Cortex of kidney (tissue), 1 donor: Measurements from ENCODE around the gene ELMOD1.

ENCODE experiments used
- DNase-seq: peaks from one replicate; lab custom pipeline; 2025; lab: John Stamatoyannopoulos, UW

The ELMOD1 gene

GRCh38 chr11:107646783-107647182, 55.8 kb downstream of the ELMOD1 start:
- no peak for DNase-seq

DNA sequence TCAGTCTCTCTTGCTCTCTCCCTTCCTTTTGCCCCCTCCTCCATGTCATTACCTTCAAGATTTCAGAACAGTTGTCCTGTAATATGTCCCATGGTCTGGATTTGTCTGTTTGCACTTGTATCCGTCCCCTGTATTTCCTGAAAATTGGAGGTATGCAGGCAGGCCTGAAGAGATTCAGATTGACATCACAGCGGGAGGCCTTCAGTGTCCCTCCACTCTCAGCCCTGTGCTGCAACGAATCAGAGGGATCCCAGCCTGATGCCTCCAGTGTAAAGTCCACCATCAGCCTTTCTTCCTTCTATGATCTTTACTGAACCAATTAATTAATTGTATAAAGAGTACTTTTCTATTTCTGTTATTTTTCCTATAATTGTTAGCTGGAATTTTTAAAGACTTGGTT, 57.3 kb downstream of the ELMOD1 start:
- DNase-seq = no peak

DNA sequence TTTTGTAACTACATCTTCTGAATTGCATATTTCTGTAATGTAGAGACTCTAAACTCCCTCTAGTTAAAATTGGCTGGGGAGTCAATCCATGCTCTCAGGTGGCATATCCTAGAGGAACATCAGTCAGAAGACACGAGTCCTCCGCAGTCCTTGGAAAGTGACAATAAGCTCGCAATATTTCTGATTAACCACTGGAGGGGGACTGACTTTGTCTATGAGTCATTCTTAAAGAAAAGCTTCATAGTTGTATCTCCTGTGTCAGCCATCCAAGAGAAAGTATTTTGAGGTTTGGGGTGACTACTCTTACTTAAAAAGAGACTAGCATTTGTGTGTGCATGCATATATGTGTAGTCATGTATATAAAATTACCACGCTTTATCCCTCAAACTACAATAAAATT, 60.7 kb downstream of the ELMOD1 start:
- DNase-seq = no peak

- no peak for DNase-seq
Observed at GRCh38 chr11:107653076-107653475, 62.1 kb downstream of the ELMOD1 start.

DNA sequence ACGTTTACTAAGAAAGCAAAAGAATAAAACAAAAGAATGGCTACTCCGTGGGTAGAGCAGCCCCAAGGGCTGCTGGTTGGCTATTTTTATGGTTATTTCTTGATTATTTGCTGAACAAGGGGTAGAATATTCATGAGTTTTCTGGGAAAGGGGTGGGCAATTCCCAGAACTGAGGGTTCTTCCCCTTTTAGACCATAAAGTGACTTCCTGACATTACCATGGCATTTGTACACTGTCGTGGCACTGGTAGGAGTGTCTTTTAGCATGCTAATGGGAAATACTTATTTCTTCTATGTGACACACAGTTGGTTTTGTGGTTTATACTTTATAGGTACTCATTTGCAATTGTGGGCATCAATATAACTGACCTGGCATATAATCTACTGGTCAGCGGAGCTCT, 64.7 kb downstream of the ELMOD1 start:
- DNase-seq = no peak

GRCh38 chr11:107659310-107659709, 68.4 kb downstream of the ELMOD1 start:
- DNase-seq = no peak

GRCh38 chr11:107660066-107660465, 69.1 kb downstream of the ELMOD1 start:
- no peak for DNase-seq

DNA sequence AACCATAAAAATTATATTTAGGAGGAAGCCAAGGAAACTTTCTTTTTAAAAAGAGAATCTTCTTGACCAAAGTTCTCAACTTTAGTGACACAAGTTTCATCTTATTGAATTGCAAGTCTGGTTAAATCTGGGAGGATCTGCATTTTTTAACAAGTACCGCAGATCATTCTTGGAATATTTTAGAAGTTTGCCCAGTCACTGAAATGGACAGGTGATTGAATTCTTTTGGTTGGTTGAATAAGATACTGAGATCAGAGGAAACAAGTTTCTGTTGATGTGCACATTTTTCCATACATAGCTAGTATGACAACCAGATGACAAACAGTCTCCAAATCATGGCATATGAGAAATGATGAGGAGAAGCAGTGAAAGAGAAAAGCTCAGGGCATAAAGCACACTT, 70.7 kb downstream of the ELMOD1 start:
- no peak for DNase-seq

GRCh38 chr11:107665018-107665417, 74.1 kb downstream of the ELMOD1 start:
- no peak for DNase-seq

DNA sequence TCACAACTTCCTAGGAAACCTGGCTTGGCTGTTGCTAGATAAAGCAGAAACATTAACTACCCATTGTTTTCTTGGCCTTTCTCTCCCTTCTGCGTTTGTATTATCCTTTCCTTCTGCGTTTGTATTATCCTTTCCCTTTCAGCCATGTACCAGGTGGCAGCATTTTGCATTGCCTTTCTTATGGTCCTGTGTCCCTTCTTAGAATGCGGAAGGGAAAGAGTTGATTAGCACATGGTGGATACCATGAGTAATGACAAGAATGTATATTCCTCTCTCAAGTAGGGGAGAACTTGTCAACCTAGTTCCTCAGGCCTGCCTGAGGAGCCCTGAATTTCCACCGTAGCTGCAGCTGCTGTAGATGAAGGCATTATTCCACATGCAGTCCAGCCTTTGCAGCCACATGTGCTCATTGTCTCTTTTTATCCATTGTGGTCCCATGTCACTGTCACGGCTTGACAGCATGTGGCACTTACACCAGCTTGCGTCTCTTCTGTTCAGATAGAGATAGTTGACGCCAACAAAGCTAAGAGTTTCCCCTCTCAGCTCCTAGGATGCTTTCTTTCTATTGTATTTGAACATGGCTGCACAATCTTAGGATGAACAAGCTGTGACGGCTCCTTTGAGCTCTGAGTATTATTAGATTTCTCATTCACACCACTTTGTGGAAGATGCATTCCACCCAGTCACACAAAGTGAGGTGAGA, 76.1 kb downstream of the ELMOD1 start:
- DNase-seq = no peak

DNA sequence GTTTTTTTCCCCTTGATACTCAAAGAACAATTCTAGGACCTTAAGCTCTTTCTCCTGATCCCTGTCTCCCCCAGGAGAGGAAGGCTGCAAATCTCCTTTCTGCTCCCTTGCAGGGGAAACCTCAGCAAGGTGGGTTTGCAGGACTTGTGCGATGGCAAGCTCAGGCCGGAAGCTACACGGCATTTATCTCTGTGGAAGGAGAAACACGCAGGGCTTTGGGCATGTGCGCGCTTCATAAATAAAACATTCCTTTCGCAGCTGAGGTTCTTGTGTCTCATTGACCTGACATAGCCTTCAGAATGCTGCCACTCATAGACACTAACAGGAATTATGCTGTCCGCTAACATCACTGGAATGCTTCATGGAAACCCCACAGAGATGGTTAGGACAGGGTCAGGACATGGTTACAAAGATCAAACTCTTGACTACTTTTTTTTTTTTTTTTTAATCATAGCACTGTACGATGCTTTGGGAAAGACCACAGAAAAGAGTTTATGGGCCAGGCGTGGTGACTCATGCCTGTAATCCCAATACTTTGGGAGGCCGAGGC, 78.3 kb downstream of the ELMOD1 start:
- no peak for DNase-seq

- DNase-seq = no peak
Observed at GRCh38 chr11:107669893-107670601, 79.1 kb downstream of the ELMOD1 start.

DNA sequence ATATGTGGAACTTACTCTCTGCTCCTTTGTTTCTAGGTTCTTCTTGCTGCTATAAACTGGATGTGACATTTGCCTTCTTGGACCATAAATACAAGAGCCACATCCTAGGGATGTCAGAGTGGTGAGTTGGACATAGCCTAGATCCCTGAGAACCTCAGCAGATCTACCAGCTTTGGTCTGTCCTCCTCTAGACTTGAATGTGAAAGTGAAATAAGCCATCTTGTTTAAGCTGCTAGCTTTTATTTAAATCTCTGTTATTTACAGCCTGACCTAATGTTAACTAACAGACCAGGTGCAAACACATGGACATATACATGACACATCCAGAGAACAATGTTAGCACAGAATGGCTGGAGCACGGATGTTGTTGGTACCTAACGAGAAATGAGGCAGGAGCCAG, 85.0 kb downstream of the ELMOD1 start:
- DNase-seq = no peak

DNA sequence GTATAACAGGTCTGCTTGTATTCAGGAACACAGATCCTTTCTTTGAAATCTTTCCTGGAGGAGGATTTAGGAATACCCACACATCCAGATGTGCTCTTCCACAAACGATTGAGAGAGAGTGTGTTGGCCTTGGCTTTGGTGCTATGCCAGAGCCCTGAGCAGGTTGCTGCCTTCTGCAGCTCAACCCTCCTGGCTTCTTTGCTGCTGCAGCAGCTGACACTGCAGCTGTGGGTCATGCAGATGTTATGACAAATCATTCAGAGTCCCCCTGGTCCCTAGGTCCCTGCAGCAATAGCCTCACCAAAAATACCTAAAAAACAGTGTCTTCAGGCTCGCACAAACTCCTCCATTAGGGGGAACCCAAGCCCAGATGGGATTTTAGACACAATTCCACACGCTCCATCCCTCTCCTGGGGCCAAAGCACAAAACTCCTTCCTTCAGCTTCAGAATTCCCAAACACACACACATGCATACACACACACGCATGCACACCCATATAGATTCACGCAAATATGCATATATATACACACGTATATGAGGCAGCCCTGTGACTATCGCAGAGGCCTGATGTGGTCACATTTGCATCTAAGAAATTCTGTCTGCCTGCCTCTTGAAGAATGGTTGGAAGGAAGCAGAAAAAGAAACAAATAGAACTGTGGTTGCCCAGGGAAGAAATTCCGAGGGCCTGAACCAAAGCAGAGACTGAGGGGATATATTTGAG, 85.5 kb downstream of the ELMOD1 start:
- no peak for DNase-seq

- no peak for DNase-seq
Observed at GRCh38 chr11:107677924-107678631, 87.1 kb downstream of the ELMOD1 start.

DNA sequence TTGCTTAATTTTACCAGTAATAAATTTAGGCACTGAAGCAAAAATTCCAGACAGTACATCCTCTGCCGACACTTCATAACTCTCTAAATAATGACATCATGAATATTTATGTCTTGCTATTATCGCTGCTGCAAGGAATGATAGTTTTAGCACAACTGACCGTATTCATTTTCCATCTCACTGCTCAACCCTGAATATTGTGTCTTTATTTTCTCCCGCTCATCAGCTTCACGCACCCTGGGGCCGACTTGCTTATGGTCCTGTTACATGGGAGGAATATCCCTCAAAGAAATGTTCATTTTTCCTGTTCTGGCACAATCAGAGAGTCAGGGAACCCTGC, 87.7 kb downstream of the ELMOD1 start:
- DNase-seq = no peak

DNA sequence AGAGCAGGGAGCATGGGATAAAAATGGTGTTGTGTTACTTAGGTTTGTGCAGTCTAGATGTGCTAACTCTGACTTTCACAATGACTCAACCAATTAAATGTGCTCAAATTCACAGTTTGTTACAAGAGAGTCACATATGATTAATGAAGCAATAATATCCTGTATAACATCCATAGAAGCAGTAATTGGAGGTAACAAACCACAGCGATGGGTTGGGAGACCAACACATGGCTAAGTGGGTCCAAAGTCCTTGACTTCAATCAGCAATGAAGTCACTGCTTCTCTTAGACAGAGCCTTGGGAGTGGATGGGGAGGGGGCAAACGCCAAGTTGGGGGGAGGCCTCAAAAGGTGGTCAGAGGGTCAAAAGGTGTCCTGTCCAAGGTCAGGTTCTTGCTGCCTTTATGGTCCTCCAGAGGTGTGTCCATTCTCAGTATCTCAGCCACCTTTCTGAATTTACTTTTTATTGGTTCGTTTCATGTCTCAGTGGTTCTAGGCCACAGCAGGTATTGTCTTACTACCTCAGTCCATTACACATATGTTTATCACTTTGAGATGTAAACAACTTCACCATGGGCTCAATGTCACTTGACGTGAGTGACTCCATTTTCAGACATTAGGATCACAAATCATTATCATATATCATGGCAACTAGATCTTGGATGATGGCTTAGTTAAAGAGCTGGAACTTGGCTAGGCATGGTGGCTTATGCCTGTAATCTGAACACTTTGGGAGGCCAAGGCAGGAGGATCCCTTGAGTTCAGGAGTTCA, 88.5 kb downstream of the ELMOD1 start:
- DNase-seq = no peak

GRCh38 chr11:107682171-107682570, 91.2 kb downstream of the ELMOD1 start:
- no peak for DNase-seq

DNA sequence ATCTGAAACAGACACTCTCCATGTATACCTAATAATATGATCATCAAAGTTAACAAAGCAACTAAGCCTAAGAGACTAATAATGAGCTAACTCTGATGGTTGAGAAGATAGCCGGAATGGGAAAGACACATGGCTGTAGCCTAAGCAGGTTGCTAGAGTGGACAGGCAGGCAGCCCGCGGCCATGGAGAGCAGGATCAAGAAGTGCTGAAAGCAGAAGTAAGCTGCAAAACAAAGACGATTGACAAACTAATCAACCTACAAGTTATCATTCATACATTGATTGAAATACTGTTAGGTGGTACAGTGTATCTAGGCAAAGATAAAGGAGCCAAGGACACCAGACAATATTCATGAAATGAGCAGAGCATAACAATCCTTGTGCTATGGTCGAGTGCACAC, 91.6 kb downstream of the ELMOD1 start:
- DNase-seq = no peak

DNA sequence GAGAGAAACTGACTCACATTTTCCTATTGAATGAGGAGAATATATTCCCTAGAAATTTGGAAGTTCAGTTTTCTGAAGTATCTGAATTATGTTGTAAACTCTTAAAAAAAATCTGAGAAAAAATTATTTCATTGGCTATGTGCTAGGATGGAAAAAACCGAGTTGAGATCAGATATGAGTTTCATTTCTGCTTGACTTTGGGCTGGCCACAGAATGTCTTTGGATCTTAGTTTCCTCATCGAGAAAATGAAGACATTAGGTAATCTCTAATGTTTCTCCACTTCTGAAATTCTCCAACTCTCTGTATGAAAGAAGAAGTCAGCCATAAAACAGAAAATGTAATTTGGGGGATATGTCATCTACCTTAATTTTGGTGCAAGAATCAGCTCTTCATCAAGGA, 92.1 kb downstream of the ELMOD1 start:
- DNase-seq = no peak

DNA sequence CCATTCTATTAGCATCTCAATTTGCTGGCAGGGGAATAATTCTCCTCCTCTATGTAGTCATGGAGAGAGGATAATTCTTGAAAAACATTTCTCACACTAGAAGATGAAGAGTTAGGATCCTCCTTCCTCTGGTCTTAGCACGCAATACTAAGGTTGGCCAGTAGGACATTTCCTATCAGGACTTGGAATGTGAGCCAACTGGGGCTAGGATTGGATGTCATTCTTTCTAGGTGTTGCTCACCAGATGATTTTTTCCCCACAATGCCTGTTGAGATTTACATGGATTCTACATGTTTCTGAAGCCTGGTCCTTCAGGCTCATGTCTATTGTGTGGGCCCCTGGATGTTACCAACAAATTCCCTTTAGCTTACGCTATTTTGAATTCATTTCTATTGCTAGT, 92.9 kb downstream of the ELMOD1 start:
- no peak for DNase-seq
